Fibroblast of skin of back (primary cell): ENCODE results near the gene FAM83B.
"Not testable (repeated sequence)": the region's sequence is repeated elsewhere in the genome, so short reads cannot be mapped to it uniquely, and the experiment has no call there.

Experiments used
- DNase-seq: peaks from one replicate; pipeline ENCODE4 v3.0.0-alpha.2; 2013

Gene FAM83B

DNA sequence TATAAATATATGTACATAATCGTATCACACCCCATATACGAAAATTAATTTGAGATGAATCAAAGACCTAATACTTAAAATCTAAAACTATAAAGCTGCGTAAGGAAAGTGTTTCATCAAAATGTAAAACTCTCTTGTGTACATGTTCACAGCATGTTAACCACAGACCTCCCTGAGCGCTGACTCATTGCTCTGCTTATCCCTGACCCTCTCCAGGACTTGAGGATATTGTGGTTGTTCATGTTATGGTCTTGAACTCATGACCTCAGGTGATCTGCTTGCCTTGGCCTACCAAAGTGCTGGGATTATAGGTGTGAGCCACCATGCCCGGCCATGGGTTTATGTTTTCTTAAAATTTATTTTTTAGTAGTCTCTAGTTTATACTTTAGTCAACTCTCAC is 14.2 kb downstream of the FAM83B start:
- DNase-seq, result peak; percentile 46

DNA sequence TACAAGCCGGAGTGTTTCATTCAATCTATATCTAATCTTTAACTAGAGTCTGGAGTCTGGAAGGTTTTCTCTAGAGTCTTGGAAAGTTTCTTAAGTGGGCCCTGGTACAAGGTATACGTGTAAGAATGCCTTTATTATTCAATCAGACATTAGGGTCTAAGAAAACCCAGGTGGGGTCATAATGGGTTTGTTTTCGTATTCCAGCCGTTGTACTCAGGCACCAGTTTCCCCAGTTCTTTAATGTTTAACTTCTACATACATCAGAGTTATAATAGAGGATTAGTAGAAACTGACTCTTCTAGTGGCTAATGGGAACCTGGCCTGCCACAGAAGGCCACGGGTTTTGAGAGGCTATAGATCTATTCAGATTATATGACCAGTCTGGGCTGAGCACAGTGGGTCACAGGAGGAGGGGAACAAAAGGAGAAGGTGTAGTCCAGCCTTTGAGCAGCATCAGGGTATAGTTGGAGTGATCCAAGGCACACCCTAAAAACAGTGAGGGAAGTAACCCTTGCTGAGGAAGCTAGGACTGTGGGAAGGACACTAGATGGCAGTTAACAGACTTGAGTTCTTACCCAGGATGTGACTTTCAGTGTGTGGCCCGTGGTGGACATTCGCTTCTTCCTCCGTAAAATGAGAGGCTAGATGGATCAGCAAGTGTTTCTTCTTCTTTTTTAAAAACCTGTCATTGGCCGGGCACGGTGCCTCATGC is 15.5 kb downstream of the FAM83B start:
- DNase-seq, result no peak

DNA sequence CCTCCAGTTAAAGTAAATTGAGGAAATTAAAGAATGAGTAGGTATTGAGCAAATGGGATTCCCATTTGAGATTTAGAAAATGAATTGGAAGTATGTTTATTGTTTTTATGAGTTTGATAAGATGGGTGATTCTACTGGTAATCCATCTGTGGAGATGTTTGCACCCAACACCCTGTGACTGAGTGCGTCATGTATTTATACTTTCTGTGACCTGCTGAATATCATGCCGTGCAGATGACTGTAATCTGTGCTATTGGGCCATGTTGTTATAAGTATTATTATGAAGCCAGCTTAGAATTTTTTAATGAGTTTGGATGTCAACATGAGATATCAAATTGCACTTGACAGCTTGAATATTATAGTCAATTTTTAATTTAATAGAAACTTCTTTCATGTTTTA is 17.7 kb downstream of the FAM83B start:
- DNase-seq, result no peak

DNA sequence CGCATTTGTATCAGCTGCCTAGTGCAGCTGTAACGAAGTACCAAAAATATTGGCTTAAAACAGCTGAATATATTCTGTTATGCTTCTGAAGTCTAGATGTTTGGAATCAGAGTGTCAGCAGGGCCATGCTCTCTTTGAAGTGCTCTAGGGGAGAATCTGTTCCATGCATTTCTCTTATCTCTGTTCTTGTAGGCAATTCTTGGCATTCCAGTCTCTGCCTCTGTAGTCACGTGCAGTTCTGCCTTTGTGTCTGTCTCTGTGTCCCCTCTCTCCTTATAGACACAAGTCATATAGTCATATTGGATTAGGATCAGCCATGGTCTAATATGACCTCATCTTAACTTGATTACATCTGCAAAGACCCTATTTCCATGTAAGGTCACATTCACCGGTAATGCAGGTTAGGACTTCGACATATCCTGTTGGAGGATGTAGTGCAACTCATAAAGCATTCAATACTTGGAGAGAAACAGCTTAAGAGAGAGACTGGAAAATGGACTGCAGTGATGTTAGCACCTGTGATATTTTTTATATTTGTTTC is 18.6 kb downstream of the FAM83B start:
- DNase-seq, result no peak

DNA sequence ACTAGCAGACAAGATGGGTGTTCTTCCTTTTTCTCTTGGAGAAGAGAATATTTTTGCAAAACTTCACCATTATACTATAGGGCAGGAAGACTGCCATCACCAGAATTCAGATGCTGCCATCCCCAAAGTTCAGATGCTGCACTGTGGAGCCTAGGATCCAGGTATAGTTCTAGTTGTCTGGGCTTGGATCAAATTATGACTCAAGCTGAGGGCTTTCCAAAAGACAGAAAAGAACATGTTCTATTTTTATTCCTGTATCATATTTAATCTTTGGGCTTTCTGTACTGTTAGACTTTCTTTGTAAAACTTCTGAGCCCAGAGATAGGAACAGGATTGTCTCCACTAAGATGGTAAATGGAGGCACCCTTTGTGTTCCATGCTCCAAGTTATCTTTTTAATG is 22.0 kb downstream of the FAM83B start:
- no peak for DNase-seq

DNA sequence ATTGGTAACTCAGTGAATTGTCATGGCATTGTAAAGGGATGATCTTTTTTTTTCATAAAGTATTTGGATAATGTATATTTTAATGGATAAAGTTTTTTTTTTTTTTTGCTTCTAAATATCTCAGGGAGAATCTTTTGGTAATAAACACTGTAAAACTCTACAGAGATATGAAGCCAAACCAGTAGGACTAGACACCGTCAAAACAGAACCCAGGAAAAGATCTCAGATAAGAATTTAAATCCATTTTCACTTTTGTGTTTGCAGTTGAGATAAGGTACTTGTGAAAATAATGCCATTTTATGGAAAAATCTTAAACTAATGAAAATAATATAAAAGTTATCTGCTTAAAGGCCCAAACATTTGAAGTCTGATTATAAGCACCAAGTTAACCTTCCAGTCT is 27.0 kb downstream of the FAM83B start:
- no peak for DNase-seq

DNA sequence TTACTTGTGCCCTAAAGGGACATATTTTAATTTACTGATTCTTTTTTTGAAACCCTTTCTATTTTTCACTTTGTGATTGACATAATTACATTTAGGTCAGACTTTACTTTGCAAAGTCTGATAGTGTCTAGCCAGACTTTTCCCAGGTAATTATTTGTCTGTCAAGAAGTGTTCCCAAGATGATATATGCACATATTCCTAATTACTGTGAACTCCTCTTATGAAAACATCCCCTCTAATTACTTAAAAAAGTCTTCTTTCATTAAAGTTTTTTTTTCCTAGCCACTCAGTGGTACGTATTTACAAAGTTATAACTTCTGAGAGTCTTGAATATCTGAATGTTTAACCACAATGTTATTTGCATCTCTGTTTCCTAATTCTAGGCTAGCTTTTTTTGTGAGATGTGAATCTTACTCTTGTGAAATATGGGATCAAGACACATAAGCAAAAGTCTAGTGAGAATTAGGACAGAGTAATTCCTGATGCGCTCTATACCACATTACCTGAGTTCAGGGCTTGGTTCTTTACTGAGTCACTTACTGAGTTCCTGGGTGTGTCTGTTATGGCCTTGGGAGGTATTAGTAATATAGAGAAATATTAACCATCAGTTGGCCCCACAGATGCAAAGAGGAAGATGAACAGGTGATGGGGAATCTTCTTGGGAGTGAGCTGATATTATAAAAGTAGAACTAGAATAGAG is 27.9 kb downstream of the FAM83B start:
- DNase-seq, result no peak

DNA sequence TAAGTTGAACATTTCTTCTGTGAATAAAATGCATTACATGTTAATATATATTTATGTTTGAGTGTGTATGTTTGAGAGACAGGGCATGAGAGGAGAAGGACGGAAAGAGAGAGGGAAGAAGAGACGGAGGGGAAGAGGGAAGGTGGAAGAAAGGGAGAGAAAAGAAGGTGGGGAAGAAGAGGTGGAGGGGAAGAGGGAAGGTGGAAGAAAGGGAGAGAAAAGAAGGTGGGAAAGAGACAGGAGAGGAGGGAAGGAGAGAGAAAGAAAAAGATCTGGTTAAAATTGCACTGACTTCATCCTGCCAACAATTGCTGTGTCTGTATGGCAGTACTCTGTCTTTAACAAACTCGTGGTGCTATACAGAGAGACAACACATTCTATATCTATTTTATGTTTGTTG is 29.0 kb downstream of the FAM83B start:
- DNase-seq, result no peak

DNA sequence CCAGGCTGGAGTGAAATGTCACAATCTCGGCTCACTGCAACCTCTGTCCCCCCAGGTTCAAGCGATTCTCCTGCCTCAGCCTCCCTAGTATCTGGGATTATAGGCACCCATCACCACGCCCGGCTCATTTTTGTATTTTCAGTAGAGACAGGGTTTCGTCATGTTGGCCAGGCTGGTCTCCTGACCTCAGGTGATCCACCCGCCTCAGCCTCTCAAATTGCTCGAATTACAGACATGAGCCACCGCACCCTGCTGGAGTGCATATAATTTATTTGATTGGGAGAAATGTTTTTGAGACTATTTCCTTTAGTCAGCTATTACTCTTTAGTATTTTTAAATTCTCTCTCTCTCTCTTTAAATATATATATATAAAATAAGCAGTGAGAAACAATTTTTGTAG is 29.8 kb downstream of the FAM83B start:
- DNase-seq, result no peak

DNA sequence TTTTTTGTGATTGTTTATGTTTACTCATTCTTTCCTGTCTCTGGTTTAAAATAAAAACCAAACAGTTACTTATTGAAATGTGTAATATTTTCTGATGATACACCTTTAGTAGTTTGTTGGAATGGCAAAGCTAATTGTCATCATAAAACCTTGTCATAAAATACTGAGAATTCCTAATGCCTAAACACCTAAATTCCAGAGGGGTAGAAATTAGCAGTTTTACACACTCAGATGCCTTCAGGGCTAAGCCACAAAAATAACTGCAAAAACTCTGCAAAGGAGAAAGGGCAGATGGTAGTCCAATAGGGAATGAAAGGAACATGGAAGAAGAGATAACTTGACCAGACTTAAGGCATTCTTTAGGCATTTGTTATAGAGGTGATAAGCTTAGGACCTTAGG is 30.3 kb downstream of the FAM83B start:
- no peak for DNase-seq

DNA sequence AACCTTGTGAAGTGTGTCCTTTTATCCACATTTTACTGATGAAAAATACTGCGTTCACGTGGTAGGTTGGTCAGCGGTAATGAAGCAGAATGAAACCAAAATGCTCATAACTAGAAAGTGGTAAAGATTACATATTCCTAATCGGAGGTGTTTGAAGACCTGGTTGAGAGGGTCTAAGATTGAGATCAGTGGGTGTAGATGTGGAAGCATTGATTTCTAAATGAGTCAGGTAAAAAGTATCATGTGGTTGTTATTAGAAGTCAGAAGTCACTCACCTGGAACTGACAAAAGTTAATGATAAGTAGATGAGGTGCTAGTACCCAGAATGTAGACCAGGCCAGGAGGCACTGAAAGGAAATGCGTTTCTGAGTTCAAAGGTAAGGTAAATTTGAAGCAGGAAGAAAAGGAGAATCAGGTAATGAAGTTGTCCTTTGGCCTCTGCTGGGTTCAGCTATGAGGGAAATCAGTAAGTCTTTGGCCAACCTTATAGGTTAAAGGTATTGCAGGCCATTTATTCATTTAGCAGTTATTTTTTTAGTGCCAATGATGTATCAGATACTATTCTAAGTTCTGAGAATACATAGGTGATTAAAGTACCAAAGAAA is 31.2 kb downstream of the FAM83B start:
- no peak for DNase-seq

DNA sequence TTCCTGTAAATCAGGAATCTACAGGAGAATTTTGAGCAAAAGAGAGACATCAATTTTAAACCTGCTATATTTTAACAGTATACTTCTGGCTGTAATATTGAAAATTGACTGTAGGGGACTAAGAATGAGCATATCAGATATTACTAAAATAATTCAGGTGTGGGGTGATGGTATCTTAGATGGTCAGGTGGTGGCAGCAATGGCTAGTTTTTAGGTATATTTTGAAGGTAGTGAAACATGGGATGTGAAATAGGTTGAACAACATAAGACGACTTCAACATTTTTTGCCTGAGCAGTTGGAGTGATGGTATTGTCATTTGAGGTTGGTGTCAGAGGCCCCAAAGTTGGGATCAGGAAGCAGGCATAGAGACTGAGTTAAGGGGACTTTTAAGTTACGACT is 32.1 kb downstream of the FAM83B start:
- DNase-seq, result no peak

DNA sequence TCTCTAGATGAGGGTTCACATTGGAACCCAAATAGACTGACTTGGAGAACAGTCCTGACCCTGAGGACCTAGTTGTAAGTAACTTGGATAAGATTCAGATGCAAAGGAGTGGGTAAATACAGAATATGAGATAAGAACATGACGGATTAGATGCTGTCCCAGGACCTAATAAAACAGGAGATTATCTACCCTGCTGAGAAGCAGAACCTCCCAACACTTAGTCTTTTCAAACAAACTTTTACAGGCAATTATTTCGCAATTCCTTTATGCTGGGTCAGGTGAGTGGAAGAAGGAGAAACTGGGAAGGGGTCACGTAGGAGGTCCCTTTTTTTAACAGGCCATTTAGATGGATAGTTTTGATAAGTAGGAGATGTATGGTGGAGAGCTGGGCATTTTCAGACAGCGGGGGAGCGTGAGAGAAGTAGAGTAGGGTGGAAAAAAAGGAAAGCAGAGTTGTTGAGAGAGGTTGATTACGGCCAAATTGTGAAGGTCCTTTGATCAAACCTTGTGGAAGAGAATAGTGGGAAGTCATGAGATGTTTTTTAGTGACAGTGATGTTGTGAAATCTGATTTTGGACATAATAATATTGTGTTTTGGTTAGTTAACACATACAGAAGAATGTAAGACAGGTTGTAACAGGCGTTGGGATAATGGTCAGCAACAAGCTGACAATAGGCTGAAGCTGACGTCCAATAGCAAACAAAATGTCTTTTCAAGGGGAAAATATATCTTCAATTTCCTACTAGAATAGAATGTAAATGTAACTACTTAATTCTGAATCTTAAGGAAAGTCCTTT is 32.8 kb downstream of the FAM83B start:
- DNase-seq, result no peak

DNA sequence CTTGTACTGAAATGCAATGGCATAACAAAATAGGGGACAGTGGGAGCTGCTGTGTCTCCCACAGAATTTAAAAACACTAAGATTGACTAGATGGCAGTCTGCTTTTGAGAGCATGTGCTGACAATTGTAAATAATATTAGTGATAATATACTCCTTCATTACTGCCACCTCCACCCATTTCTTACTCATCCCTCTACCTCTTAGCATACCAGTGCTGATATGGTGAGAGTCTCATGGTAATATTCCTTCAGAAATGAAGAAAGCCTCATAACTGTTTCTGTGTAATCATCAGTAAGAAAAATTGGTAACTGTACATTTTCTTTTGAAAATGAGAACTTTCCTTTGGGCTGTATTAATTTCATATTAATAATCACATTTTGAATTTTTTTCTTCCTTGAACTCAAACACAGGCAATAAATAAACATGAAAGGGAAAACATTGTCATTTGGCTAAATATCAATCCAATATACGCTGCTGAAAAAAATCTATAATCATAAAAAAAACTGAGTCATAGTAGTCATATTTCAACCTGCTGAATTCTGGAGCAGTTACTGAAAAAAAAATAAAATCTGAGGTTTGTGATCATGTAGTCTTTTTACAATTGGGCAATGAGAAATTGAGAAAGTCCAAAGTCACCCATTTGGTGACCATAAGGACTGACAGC is 34.6 kb downstream of the FAM83B start:
- no peak for DNase-seq

DNA sequence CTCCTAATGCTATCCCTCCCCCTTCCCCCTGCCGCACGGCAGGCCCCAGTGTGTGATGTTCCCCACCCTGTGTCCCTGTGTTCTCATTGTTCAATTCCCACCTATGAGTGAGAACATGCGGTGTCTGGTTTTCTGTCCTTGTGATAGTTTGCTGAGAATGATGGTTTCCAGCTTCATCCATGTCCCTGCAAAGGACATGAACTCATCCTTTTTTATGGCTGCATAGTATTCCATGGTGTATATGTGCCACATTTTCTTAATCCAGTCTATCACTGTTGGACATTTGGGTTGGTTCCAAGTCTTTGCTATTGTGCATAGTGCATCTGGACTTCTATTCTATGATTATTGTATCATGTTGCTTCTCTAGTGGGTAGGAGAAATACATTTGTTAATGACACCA is 35.3 kb downstream of the FAM83B start:
- not testable (repeated sequence) for DNase-seq

DNA sequence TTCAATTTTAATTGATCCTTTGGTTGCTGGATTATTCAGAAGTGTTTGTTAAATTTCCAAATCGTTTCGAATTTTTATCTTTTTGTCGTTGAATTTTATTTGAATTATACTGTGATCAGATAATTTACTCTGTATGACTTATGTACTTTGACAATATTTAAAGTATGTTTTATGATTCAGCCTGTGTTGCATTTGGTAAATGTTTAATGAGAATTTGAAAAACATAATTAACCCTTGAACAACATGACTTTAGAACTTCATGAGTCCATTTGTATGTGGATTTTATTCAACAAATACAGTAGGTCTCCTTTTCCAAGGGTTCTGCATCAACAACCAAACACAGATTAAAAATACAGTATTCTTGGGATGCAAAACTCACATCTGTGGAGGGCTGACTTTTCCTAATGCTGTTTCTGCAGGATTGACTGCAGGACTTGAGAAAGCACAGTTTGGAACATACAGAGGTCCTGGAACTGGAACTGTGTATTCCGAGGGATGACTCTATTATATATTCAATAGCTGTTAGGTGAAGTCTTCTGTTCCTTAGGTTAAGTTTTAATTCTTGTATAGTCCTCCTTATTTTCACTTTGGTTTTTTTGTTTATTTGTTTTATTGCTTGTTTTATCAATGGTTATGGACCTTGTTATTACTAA is 40.5 kb downstream of the FAM83B start:
- no peak for DNase-seq

DNA sequence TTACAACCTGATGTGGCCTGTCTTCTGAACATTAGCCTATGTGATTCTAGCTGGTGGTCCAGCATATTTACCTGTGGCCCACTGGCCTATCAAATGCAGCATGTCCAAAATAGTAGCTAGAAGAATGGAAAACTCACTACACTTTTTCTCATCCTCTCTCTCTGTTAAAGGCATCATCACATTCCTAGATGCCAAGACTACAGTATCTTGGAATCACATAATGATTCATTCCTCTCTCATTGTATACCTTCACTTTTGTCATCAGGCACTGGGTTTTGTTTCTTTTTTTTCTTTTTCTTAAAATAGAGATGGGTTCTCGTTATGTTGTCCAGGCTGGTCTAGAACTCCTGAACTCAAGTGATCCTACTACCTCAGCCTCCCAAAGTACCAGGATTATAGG is 45.0 kb downstream of the FAM83B start:
- DNase-seq, result no peak

DNA sequence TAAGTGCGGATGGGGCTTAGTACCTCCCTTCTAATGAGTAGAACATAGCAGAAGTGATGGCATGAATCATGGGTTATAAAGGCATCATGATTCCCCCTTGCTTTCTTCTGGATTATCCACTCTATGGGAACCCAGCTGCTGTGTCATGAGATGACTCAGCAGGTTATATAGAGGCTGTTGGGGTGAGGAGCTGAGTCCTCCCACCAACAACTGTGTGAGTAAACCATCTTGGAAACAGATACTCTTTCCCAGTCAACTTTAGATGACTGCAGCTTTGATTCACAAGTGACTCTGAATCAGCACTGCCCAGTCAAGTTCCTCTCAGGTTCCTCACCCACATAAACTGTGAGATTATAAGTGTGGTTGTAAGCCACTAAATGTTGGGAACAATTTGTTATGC is 46.3 kb downstream of the FAM83B start:
- peak; percentile 75 for DNase-seq

DNA sequence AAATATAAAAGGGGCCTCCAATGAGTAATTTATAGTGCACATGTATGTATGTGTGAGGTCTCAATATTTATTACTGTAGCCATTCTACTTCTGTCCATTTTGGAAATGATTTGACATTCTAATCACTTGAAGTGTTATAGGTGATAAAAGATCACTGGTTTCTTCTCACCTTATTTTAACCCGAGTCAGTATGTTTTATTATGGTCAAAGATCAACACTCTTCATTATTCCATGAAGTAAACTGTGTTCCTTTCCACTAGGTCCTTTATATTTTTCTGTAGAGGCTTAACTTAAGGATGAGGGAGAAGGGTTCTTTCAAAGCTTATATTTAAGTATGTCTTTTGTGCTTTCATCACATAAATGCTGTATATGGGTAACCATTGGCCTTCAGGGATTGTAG is 47.2 kb downstream of the FAM83B start:
- DNase-seq, result no peak

DNA sequence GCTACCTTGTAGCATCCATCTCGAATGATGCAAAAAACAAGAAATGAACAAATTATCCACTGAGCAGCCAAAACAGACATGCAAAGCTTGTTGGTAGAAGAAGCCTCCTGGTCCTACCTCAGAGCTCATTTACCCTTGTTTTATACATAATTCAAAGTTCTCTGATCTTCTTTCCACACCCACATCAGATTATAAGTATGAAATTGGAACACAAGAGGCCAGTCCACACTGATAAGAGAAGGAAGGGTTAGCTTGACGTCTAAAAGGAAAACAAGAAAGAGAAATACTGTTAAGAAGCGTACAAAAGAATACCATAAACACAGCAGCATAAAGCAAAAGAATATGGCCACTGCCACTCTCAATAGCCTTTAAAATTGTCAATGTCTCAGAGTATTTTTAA is 49.7 kb downstream of the FAM83B start:
- DNase-seq, result no peak

DNA sequence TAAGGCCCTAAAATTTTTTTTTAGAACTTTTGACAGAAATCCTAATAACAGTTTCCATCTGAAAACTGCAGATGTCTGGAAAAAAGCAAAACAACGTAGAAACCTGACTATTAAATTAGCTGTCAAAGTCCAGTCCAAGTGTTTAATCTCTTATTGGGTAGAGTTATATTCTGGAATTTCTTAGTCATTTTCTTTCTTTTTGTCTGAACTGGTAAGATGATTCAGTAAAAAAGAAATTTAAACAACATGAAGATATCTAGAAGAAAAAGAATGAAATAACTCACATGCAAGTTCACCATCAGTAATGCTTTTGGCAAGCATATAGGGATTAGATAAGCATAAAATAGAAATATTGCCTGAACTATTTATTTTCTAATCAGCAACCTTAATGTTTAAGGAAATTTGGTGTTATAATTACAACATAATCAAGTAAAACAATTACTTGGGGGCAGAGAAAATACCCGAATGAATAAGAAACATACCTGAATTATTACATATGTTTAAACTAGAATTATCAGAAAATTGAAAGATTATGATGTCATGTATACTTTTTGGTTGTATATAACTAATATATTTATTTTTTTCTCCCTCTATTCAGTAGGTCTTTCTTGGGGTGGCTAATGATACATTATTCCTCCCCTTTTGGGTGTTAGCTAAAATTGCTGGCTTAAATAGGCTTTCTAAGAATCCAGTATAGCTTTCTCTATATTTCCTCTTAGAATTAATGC is 51.1 kb downstream of the FAM83B start:
- DNase-seq, result peak; percentile 34
